SW480 (cell line): ENCODE measurements around the gene STOX1.
"Not testable (repeated sequence)": the region's sequence is repeated elsewhere in the genome, so short reads cannot be mapped to it uniquely, and the experiment has no call there.

Experiments
- DNase-seq: peaks from one replicate; pipeline ENCODE4 v3.0.0-alpha.2; 2016; ENCODE audit warnings: low spot score

STOX1 gene

GRCh38 chr10:68895041-68895440 is 67.7 kb downstream of the STOX1 start:
- DNase-seq: no peak

DNA sequence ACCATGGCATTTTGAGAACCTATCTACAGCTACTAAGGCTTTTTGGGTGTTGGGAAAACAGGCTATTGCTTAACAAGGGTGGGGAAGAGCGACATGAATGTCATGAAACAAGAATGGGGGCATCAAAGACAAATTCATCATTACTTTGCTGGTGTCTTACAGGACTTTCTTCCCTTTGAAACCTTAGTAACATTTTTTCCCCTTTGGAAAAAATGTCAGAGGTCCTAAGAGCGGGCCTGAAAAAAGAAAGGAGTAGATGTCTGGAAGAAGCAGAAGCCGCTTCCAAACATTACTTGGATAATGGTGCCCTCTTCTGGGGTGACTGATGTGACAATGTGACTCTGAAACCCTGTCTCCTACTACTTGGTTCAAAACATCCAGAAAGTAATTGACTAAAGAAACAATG is 70.0 kb downstream of the STOX1 start:
- peak; percentile 53 for DNase-seq

DNA sequence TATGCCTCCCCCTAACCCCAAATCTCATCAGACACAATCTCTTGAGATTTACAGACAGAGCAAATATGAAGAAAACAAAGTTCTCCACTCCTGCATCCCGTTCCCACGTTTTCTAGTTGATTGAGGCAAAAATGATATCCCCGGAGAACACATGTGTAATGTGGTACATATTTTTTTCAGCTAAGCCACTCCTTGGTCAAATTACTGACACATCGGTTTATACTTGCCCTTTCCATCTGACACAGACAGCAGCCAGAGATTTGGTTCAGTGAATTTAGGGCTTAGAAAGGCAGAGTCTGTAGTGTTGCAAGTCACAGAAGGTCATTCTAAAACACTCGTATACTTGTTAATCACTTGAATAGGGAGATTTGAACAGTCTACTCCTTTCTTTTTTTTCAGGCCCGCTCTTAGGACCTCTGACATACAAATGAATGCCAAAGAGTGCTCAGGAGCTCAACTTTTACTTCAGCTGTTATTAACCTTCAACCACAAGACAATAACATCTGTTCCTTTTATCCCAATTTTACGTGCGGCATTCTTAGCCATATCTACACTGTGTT is 71.9 kb downstream of the STOX1 start:
- DNase-seq: no peak

DNA sequence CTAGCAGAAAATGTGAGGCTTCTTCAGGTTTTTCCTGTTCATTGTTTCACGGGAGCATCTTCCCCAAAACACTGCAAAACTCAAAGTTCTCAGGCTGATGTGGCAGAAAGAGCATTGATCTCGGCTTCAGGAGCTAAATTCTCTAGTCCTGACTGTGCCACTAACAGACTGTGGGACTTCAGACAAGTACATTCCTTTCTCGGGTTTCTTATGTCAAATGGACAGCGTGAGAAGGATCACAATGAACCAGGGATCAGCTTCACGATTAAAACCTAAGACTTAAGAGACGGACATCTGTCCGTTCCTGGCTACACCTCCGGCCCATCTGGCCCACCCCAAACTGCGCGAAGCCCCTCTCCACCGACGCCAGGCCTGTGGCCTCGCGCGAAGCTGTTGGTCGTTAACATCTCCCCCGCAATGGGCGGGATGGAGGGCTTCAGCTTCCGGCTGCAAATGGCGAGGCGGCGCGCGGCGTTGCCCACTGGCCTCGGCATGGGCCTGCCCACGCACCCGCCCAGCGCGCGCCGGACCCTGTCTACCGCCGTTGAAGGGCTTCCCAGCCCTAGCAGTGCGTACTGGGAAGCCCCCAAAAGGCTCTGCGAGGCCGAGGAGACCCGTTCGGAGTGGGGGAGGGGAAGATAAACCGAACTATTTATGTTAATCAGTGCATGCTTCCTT is 73.2 kb downstream of the STOX1 start:
- peak; percentile 52 for DNase-seq

DNA sequence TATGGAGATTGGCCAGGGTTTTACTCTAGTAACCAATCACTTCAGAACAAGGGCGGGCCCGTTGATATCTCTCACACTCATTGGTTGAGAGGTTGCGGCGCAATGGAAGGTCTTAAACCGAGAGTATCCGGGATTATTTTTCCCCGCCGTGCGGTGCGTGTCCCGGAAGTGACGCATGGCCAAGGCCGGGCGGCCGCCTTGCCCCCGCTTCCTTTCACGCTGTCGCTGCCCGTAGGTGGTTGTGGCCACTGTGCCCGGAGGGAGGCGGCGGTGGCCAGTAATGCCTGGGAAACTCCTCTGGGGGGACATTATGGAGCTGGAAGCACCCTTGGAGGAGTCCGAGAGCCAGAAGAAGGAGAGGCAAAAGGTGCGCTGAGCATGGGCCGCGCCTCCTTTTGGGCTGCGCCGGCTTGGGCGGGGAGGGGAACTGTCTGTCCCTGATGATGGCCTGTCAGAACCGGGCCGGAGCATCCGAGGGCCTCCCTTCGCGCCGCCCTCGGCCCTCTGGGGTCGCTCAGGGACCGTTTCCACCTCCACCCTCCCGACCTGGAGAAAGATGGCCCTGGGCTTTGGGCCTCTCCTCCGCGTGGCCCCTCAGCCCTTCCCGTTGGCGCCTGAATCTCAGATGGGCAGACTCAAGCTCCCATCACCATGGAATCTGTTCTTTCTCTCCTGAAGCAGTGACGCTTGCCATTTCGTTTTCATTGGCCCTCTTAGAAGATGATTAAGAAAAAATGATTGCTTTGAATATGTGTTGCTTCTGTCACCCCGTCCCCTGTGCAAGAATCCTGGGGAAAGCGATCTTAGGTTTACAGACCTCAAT is 74.0 kb downstream of the STOX1 start, which contains the start of gene DDX50:
Gene DDX50, plus strand, starts transcription at position 211 of the 823 bp plus-strand sequence. Its CDS starts 70 bp downstream, at position 281.
- peak; percentile 99 for DNase-seq

GRCh38 chr10:68902382-68902781 is 75.1 kb downstream of the STOX1 start:
- DNase-seq: no peak

DNA sequence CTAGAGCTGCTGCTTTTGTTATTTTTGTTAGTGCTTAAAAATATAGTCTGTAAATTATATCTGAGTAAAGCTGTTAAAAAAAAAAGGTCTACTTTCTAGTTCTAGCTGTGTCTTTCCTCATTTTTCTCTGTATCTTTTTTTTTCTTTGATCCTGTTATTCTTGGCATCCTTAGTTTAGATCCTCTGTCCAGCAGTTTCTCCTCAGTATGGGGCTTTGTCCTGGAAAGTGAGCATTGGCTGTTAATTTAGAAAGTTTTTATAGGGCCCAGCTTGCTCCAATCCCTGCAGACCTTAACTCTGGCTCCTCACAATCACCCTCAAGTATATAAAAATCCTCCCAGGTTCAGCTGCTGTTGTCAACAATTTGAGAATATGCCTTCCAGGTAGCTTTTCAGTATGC is 97.3 kb downstream of the STOX1 start:
- no peak for DNase-seq

DNA sequence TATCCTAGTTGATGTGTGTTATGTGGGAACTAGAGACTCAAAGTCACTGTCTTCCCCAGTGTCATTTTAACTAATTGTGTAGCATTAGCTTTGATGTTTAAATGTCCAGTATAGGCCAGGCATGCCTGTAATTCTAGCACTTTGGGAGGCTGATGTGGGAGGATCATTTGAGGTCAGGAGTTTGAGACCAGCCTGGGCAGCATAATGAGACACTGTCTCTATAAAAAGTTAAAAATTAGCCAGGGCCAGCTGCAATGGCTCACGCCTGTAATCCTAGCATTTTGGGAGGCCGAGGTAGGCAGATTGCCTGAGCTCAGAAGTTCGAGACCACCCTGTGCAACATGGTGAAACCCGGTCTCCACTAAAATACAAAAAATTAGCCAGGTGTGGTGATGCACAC is 98.2 kb downstream of the STOX1 start:
- DNase-seq: no peak

GRCh38 chr10:68929157-68929556 is 101.8 kb downstream of the STOX1 start:
- DNase-seq: not testable (repeated sequence)

- not testable (repeated sequence) for DNase-seq
Observed at GRCh38 chr10:68929888-68930287, 102.6 kb downstream of the STOX1 start.

- DNase-seq: not testable (repeated sequence)
Observed at GRCh38 chr10:68932860-68933259, 105.5 kb downstream of the STOX1 start.

DNA sequence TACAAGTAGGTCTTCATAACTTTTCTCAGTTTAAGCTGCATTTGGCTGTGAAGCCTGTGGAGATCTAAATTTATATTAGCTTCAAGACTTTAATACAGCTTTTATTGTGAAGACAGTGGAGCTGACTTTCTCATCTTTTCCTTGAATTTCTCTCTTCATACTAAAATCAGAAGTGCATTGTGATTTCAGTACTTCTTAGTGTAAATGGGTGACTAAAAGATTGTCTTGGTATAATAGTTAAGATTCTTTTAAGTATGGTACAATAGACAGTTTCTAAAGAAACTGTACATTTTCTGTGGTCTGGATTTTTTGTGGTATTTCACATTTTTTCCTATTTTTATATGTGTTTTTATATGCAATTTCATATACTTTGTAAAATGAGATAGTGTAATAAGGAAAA is 107.7 kb downstream of the STOX1 start:
- no peak for DNase-seq

GRCh38 chr10:68938117-68938516 is 110.8 kb downstream of the STOX1 start:
- DNase-seq: no peak

DNA sequence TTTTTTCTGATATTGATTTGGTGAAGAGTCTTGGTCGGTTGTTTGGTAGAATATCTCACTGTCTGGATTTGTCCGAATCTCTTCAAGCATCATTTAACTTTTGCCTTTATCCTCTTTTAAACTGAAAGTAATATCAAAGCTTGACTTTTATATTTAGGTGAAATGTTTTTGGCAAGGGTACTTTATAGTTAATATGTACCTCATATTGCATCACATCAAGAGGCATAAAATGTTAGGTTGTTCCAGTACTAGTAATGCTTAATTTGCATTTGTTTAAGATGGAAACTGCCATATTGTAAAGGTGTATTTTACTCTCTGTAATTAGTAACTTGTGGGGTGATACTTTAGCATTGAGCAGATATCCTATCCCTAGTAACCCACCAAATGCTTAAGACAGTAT is 111.6 kb downstream of the STOX1 start:
- DNase-seq: no peak

DNA sequence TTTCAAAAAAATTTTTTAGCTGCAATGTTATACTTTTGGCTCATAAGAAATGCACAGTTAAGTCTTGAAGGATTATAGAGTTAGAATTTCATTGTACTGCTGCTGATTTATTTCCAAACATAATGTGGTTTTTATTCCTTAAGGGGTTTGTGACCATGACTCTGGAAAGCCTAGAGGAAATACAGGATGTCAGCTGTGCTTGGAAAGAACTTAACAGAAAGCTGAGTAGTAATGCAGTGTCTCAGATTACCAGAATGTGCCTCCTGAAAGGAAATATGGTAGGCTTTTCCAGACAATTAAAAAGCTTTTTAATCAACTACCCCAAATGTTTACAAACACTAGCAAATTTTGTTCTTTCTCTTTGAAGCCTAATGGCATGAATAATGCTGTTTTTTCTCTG is 113.6 kb downstream of the STOX1 start:
- DNase-seq: not testable (repeated sequence)
